ENCODE data around the gene FSIP2. TPM values are rescaled to one million over a fixed set of nuclear protein-coding genes. Genes with fewer than 3 reads are reported as not detected.

FSIP2 gene
- total RNA-seq, 4 donors from 2014 or later: under 0.01 to 4.3 (median 1.2) TPM

DNA sequence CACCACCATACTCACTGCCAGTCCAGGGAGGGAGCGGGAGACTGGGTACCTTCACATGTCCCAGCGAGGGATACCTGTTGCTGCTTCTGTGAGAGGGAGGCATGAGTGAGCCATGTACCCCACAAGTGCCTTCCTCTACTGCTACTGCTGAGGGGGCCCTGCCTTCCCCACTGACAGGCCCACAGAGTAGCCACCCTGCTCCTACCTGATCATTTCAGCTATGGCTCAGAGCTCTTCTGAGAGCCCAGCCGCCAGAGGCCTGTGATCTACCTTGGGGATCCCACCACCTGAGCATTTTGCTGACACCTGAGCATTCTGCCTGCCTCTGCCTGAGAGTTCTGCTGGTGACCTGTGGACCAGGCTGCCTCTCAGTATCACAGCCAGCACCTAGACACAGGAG lies 137.6 kb downstream of the FSIP2 start:
- Histone ChIP-seq H3K27ac (no peak overlapping the region), H3K36me3 (peaks cover 0 to 5% of the 10 kb centered on the region in 2 donors), H3K9me3 (no peaks in the 10 kb centered on the region), H3K4me1 (no peaks in the 10 kb centered on the region), H3K4me3 (no peak overlapping the region), H3K27me3 (no peaks in the 10 kb centered on the region)
- DNase-seq: no peak
- TF ChIP-seq POLR2A (IDR thresholded peaks at IDR 0.05): no peak
- TF ChIP-seq, protein P1, sequence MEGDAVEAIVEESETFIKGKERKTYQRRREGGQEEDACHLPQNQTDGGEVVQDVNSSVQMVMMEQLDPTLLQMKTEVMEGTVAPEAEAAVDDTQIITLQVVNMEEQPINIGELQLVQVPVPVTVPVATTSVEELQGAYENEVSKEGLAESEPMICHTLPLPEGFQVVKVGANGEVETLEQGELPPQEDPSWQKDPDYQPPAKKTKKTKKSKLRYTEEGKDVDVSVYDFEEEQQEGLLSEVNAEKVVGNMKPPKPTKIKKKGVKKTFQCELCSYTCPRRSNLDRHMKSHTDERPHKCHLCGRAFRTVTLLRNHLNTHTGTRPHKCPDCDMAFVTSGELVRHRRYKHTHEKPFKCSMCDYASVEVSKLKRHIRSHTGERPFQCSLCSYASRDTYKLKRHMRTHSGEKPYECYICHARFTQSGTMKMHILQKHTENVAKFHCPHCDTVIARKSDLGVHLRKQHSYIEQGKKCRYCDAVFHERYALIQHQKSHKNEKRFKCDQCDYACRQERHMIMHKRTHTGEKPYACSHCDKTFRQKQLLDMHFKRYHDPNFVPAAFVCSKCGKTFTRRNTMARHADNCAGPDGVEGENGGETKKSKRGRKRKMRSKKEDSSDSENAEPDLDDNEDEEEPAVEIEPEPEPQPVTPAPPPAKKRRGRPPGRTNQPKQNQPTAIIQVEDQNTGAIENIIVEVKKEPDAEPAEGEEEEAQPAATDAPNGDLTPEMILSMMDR (IDR thresholded peaks at IDR 0.05): no peak
- intact Hi-C loops (cut with DNase I; ENCODE audit: low total_unique reads): no loop called here

DNA sequence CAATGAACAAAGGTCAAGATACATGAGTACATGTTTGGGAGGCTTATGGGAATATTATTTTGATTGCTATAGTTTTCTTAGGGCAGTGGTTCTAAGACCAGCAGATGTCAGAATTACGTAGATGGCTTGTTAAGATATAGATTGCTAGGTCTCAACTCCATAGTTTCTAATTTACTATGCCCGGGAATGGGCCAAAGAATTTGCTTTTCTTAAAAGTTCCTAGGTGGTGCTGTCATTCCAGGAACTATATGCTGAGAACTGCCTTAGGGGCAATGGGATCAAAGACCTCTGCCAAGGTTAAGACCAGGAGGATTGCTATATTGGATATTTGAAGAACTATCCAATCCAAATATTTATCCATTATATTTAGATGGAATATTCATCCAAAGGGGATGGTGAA lies 141.8 kb downstream of the FSIP2 start:
- DNase-seq: no peak
- no peak overlapping the region for H3K4me3 ChIP-seq
- H3K4me1 ChIP-seq: no peaks in the 10 kb centered on the region
- TF ChIP-seq, protein P1 (IDR thresholded peaks at IDR 0.05): no peak
- TF ChIP-seq POLR2A (IDR thresholded peaks at IDR 0.05): no peak
- H3K27me3 ChIP-seq: no peaks in the 10 kb centered on the region
- no peaks in the 10 kb centered on the region for H3K36me3 ChIP-seq
- H3K27ac ChIP-seq: no peak overlapping the region
- H3K9me3 ChIP-seq: no peaks in the 10 kb centered on the region
- intact Hi-C loops (cut with DNase I; ENCODE audit: low total_unique reads): no loop called here
